Activated T-helper 1 cell treated with Interleukin-2 at 50 U/mL for 16 hours (primary cell): Measurements from ENCODE around the gene SBK2.

ENCODE experiments used
- DNase-seq: peaks from one replicate; pipeline ENCODE4 v3.0.0-alpha.2; 2020; ENCODE audit warnings: low read depth

SBK2 gene

GRCh38 chr19:55554302-55554701, 17.4 kb upstream of the SBK2 start:
- DNase-seq, result no peak

- DNase-seq, result no peak
Measured at GRCh38 chr19:55553217-55554182, 16.6 kb upstream of the SBK2 start.

GRCh38 chr19:55552620-55553019, 15.7 kb upstream of the SBK2 start:
- no peak for DNase-seq

GRCh38 chr19:55552206-55552605, 15.3 kb upstream of the SBK2 start:
- no peak for DNase-seq

GRCh38 chr19:55550321-55550650, 13.4 kb upstream of the SBK2 start:
- no peak for DNase-seq

- no peak for DNase-seq
Measured at GRCh38 chr19:55549500-55550320, 12.8 kb upstream of the SBK2 start.

GRCh38 chr19:55546822-55547614, 10.1 kb upstream of the SBK2 start:
- DNase-seq, result no peak

GRCh38 chr19:55546011-55546410, 9.1 kb upstream of the SBK2 start:
- DNase-seq, result no peak

GRCh38 chr19:55545443-55545842, 8.5 kb upstream of the SBK2 start, which contains the start of gene SBK3:
Gene SBK3 (minus strand): TSS chr19:55545543. CDS start chr19:55545543, 0 bp downstream.
- no peak for DNase-seq

GRCh38 chr19:55544776-55545439, 8.0 kb upstream of the SBK2 start:
- DNase-seq, result no peak

- DNase-seq, result no peak
Measured at GRCh38 chr19:55544014-55544413, 7.1 kb upstream of the SBK2 start.

GRCh38 chr19:55543567-55543966, 6.6 kb upstream of the SBK2 start:
- no peak for DNase-seq

- no peak for DNase-seq
Measured at GRCh38 chr19:55542292-55542855, 5.4 kb upstream of the SBK2 start.

GRCh38 chr19:55541091-55541490, 4.2 kb upstream of the SBK2 start:
- DNase-seq, result no peak

- DNase-seq, result no peak
Measured at GRCh38 chr19:55540619-55541018, 3.7 kb upstream of the SBK2 start.

- DNase-seq, result no peak
Measured at GRCh38 chr19:55539090-55539984, 2.4 kb upstream of the SBK2 start.

- DNase-seq, result no peak
Measured at GRCh38 chr19:55538132-55538531, 1.2 kb upstream of the SBK2 start.

- no peak for DNase-seq
Measured at GRCh38 chr19:55537741-55538111, 793 bp upstream of the SBK2 start.

- DNase-seq, result no peak
Measured at GRCh38 chr19:55536366-55536765, 567 bp downstream of the SBK2 start.

- DNase-seq, result no peak
Measured at GRCh38 chr19:55535965-55536350, 975 bp downstream of the SBK2 start.
